ENCODE results near the gene ENTPD8.
"Not testable (repeated sequence)": the region's sequence is repeated elsewhere in the genome, so short reads cannot be mapped to it uniquely, and the experiment has no call there.

Gene ENTPD8

DNA sequence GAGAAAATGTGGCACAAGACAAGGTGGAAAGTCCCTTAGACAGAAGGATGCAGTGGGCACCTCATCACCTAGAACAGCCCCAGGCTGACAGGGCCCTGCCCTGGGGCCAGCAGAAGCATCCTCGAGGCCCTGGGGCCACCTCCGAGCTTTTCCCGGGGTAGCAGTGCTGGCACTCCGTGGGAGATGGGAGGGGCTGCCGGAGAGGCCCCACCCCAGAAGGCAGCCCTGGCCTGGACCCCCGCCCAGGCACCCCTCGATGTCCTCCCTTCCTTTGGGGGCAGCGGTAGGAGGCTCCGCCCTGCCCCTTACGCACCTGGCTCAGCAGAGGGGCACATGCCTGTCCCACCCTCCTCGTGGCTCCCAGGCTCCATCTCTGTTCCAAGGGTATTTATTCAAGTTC is 35.7 kb upstream of the ENTPD8 start:
- no peak for DNase-seq (ENCODE audit: low spot score)

DNA sequence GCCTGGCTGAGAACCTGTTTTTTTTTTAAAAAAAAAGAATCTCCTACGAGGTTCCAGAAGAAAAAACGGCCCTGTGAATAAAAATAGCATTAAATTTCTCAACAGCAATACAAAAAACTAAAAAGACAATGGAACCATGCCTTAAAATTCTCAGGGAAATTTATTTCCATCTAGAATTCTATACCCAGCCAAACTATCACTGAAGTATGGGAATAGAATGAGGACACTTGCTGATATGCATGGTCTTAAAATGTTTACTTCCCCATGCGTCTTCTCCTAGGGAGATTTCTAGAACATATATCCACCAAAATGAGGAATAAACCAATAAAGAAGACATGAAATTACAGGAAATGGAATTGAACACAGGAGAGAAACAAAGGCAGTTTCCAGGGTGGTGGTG is 34.5 kb upstream of the ENTPD8 start:
- no peak for DNase-seq (ENCODE audit: low spot score)

DNA sequence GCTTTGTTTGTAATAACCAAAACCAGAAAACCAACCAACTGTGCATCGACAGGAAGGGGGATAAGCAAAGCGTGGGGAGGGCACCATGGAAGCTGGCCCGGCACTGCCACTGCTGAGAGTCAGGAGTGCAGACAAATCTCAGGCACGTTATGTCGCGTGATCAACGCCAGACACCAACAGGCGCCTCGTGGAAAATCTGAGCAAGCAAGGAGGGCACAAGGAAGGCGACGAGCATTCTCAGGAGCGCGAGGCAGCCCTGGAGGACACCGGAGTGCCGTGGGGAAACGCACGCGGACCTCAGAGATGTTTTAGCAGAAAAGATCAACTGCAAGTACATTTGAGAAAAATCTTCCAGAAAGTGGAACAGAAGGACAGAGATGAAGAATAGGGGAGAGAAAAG is 33.1 kb upstream of the ENTPD8 start:
- DNase-seq (ENCODE audit: low spot score) = no peak

DNA sequence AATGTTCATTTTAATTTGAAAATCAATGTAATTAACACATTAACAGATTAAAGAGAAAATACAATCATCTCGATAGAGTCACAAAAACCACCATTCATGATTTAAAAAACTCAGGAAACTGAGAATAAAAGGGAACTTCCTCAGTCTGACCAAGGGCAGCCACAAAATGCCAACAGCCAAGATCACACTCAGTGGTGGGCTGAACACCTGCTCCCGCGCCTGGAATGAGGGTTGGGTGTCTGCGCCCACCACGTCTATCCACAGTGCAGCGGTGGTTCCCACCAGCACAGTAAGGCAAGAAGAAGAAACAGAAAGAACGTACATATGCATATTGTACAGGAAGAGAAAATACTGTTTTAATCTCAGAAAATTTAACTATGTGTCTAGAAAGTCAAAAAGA is 29.6 kb upstream of the ENTPD8 start:
- DNase-seq (ENCODE audit: low spot score) = no peak

DNA sequence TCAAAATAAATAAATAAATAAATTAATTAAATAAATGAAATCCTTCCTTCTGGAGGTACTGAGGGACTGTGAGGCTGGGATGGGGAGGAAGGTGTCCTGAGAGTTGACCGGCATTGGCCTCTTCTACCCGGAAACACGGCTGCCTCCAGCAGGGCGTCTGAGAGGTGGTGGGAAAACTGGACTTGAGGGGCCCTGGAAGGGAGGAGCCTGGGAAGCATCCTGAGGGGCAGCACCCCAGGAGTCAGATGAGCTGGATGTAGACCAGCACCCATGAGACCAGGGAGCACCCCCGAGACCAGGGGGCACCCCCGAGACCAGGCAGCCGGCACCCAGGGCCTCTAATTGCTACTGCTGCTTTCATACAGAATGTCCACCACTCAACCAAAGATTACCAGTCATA is 26.7 kb upstream of the ENTPD8 start:
- DNase-seq (ENCODE audit: low spot score) = no peak

DNA sequence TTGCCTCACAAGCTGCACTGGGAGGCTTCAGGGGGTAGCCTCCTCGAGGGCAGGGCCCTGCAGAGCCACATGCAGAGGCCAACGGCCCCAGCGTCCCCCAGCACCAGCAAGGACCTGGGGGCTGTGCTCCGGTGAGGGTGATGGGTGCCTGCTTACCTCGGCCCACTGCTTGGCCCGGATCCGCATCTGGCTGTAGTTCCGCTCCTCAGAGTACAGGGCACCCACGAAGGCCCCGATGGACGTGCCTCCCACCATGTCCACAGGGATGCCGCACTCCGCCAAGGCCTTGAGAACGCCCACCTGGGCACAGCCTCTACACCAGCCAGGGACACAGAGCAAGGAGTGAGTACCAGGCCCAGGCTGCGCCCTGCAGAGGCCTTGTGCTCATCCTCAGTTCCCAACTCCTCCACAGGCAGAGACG is 26.0 kb upstream of the ENTPD8 start:
- DNase-seq (ENCODE audit: low spot score) = no peak

DNA sequence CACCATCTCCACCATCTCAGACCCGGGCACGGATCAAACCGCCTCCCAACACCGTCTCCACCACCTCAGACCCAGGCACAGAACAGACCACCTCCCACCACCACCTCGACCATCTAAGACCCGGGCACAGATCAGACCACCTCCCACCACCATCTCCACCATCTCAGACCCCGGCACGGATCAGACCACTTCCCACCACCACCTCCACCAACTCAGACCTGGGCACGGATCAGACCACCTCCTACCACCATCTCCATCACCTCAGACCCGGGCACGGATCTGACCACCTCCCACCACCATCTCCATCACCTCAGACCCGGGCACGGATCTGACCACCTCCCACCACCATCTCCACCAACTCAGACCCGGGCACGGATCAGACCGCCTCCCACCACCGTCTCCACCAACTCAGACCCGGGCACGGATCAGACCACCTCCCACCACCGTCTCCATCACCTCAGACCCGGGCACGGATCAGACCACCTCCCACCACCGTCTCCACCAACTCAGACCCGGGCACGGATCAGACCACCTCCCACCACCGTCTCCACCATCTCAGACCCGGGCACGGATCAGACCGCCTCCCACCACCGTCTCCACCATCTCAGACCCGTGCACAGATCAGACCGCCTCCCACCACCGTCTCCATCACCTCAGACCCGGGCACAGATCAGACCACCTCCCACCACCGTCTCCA is 25.4 kb upstream of the ENTPD8 start:
- not testable (repeated sequence) for DNase-seq (ENCODE audit: low spot score)

DNA sequence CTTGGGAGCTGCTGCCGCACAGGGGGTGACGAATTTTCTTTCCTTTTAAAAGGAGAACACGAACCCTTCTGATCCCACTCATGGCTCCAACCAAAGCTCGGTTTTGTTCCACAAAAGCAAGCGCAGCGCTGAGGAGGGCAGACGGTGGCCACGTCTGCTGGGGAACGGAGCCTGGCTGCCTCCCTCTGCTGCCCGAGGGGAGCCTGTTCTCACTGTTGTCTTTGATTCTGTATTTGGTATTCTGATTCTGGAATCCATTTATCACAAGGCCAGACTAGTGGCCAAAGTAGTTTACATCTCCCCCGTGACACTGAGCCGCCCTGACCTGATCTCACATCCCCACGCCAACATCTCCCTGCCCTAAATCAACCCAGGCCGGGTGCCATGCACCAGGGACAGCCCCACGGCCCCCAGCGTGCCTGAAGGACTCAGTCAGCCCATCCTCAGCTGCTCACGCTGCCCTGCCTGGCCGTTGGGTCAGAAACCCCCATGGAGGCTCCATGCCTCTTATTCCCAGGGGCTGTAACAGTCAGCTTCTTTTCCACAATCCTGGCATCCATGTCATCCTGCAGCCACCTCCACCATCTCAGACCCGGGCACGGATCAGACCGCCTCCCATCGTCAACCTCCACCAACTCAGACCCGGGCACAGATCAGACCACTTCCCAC is 24.7 kb upstream of the ENTPD8 start:
- no peak for DNase-seq (ENCODE audit: low spot score)

DNA sequence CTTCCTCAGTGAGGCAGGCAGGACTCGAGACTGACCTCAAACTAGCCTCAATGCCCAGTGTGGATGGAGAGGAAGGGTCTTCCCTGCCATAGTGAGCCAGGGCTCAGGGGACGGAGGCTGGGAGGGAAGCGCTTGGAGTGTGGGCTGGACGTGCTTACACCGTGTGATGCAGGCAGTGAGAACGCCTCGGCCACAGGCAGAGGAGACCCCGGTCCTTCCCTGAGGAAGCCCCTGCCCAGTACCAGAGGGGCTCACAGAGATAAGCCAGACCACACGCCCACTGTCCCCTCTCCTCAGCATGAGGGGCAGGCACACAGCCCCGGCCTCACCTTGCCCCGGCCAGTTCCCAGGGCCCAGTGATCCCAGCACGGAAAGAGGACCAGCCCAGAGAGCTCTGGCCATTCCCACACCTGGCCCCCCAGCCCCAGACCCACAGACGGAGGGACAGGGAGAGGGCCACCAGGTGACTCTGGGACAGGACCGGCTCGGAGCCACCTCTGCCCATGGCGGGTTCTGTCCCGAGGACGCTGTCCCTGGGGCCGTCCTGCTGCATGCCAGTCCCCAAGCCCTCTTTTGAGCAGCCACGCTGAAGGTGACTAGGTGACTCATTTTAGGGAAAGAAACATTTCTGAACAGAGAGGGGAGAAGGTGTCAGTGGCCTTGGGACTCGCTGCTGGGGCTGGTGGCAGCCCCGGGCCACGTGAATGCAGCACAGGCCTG is 24.0 kb upstream of the ENTPD8 start:
- no peak for DNase-seq (ENCODE audit: low spot score)

DNA sequence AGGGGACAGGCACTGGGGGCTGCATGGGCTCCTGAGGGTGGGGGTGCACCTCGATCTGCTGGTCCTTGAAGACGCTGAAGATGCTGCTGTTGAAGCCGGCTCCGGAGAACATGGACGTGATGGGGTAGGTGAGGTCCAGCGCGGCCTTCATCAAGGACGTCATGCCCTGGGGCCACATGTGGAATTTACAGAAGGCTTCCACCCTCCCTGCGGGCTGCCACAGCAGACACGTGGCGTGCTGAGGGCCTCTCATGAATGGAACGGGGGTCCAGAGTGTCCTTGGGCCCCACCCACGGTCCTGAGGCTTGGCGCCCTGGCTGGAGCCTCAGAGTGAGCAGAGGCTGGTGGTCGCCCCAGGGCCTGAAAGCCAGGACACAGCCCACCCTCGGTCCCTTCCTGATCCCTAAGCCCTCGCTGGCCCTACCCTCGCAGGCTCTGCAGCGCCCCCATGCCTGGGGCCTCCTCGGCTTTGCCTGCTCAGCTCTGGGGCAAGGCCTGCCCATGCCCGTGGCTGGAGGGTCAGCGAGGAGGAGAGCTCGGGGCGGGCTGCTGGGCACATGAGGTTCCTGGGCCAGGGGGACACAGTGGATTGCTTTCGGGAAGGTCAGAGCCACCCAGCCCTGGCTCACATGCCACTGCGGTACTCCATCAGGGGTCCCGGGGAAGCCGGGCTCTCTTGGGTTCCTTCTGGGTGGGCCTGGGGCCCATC is 23.3 kb upstream of the ENTPD8 start:
- no peak for DNase-seq (ENCODE audit: low spot score)

DNA sequence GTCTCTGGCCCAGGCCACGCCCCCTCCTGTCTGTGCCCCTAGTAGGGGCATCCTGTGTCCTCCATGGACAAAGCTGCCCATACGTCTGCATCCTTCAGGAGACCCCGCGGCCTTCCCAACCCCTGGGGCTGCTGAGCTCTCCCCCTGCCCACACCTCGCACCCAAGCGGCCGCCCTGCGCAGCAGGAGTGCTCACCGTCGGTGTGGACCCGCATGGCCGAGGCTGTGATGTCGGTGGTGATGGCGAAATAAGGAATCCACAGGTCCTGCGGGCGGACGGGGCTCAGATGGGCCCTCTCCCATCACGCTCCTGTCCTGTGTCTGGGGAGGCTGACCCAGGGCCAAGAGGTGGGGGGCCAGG is 22.8 kb upstream of the ENTPD8 start:
- no peak for DNase-seq (ENCODE audit: low spot score)

DNA sequence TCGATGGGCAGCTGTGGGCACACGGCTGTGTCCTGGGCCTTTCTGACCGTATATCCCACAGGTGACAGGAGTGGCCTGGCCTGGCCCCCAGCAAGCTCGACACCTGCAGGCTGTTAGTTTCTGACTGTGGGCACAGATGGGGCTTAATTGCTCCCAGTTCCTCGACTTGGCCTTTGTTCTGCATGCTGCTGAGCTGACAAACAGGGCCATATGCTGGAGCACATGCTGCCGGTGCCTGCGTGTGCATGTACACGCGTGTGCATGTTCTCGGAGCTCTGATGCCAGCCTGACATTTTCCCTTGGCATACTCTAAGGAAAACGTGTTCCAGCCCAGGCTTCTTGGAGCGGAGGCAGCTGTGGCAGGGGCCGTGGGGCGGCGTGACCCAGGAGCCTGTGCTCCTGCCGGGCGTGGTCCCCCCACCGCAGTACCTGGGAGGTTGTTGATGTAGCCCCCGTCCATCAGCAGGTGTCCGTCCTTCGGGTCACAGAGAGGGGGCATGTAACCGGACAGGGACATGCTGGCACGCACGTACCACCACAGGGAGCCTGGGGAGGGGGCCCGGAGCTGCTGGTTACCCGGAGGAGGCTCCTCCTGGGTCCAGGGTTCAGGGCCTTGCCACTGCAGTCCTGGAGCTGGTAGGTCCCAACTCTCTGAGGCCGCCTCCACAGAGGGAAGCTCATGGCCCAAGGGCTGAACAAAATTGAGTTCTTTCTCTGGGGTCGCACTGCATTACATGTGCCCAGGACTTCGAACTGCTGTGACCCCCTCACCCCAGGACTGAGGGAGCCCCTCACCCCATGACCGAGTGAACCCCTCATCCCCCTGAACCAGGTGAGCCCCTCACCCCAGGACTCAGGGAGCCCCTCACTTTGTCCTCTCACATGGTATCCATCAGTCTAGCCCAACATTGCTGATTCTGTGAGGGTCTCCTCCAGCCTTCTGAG is 22.1 kb upstream of the ENTPD8 start:
- DNase-seq (ENCODE audit: low spot score) = no peak

DNA sequence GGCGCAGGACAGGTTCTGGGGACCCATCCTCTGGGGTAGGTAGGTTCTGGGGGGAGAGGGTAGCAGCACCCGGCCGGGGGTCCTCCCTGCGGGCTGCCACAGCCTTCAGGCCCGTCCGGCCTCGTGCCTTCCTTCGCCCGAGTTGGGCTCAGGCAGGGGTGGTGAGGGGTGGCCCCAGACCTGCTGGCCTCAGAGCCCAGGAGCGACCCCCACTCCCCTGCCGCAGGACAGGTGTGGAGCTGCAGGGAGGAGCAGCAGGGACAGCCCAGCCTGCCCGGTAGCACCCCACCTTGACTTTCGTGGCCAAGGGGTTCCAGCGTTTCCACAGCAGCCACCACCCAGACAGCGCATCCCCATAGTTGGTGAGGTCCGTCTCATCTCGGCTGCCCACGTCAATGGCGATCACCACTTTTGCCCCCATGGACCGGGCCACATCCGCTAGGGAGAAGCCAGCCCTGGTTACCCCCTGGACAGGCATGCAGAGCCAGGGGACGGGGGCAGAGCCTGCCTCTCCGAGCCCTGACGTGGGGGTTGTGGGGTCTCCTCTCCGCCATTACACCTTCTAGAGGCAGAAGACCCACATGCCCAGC is 21.3 kb upstream of the ENTPD8 start:
- no peak for DNase-seq (ENCODE audit: low spot score)

DNA sequence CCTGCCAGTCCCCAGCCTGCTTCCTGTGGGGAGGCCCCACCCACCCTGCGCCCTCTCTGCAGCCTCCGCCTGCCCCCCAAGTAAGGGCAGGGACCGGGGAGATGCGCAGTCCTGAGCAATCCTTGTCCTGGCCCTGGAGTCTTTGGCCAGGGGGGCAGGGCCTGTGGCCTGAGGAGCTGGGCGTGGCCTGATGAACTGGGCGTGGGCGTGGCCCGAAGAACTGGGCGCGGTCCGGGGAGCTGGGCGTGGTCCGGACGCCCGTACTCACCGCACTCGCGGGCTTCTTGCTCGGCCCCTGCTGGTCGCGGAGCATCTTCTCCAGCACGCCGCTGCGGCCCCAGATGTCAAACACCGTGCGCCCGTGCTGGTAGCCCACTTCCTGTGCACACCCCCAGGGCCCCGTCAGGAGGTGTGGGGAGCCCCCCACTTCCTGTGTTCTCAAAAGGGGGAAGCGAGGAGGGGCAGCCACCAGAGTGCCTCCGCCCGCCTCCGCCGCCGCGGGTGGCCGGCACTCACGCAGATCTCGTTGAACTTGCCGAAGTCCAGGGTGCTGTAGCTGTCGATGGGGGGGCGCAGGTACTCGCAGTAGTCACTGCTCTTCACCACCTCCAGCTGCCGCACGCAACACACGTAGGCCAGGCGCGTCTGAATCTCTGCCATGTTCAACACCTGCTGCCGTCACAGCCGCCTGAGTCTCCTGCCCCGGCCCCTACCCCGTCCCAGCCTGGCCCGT is 20.7 kb upstream of the ENTPD8 start:
- DNase-seq (ENCODE audit: low spot score) = no peak

DNA sequence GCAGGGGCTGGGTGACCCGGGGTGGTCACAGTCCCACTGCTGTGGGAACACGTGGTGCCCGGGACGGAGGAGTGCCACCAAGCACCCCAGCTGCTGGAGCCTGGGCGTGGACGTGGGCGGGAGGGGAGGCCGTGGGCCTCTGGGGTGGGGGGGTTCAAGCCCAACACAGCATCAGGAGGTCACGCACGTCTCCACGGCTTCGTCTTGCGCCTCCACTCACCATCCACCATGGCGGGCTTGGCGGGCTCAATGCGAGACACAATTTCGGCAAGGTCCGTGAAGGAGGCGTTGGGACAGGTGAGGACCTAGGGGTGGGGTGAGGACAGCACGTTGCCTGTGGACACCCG is 20.1 kb upstream of the ENTPD8 start:
- no peak for DNase-seq (ENCODE audit: low spot score)

DNA sequence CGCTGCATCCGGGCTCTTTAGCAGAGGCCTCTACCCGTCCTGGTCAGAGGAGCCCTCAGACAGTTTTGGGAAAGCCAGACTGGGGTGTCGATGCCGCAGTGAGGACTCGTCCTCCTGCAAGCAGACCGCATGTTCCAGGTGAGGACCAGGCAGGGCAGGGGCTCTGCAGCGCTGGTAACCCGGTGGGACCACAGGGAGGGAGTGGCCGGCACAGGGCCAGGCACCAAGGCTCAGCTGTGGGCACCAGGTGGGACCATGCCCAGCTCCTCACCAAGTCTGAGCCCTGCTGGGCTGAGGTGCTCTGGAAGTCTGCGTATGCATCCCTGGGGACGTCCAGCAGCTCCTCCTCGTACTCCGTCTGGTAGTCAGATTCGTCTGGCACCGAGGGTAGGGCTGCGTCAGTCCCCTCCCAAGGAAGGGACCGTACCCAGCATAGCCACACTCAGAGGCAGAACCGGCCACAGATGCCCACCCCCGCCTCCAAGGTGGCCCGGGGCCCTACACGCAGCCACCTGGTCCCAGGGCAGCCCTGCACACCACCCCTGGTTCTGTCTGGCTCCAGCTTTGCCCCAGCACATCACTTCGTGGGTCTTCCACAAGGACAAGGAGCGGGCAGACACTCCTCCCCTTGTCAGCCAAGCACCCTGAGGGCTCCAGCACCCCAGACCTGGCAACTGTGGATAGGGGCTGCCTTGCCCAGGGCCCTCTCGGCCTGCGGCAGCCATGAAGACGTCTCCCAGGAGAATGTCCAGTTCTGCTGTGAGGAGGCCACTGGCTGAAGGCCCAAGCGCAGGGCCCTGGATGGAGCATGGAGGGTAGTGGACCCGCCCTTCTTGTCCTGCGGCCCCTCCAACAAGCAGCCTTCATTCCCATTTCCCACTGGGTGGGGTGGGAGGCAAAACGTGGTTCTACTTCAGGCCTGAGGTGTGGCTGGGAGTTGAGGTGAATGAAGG is 19.5 kb upstream of the ENTPD8 start:
- no peak for DNase-seq (ENCODE audit: low spot score)

DNA sequence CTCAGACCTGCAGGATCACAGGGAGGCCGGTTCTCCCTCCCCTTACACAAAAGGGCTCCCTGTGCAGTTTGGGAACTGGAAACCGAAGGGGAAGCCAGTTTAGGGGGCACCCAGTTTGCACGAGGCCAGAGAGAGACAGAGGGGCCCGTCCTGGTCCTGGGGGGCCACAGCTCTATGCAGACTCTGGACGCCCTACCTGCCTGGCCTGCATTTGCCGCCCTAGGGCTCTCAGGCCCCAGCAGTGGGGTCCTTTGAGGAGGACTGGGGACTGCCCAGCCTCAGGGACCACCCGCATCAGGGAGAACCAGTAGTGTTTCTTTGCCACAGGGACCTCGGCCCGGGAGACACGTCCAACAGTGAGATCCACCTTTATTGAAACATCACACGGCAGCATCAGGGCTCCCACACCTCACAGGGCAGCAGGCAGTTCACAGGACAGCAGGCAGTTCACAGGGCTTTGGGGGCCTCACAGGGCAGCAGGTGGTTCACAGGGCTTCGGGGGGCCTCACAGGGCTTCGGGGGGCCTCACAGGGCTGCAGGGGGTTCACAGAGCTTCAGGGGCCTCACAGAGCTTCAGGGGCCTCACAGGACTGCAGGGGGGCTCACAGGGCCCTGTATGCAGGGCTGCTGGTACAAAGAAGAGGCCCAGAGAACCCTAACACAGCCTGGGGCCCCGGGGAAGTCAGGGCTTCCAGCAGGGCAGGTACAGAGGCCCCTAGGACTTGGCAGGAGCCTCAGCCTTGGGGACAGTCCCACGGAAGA is 18.6 kb upstream of the ENTPD8 start:
- no peak for DNase-seq (ENCODE audit: low spot score)

DNA sequence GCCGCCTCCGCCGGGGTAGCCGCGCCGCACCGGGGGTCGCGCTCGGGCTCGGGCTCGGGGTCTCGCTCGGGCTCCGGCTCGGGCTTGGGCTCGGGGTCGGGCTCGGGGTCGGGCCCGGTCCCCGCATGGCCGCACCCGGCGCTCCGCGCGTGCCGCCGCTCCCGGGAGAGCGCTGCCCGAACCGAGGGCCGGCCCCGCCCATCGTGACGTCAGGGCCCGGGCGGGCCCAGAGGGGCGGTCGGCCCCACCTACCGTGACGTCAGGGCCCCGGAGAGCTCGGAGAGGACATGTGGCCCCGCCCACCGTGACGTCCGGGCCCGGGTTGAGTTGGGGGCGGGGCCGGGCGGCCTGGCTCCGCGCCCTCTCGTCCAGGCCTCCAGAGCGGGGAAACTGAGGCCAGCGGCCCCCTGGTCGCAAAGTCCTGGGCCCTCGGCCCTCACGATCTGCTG is 18.0 kb upstream of the ENTPD8 start, which contains the start of gene NSMF:
TSS of gene NSMF (minus strand) at position 183 of the 449 bp plus-strand sequence. CDS start 232 bp downstream, outside the sequence.
- DNase-seq (ENCODE audit: low spot score) = peak; percentile 97

Data from LoVo (cell line).